Measurements from ENCODE around the gene NSFL1C.

DNA sequence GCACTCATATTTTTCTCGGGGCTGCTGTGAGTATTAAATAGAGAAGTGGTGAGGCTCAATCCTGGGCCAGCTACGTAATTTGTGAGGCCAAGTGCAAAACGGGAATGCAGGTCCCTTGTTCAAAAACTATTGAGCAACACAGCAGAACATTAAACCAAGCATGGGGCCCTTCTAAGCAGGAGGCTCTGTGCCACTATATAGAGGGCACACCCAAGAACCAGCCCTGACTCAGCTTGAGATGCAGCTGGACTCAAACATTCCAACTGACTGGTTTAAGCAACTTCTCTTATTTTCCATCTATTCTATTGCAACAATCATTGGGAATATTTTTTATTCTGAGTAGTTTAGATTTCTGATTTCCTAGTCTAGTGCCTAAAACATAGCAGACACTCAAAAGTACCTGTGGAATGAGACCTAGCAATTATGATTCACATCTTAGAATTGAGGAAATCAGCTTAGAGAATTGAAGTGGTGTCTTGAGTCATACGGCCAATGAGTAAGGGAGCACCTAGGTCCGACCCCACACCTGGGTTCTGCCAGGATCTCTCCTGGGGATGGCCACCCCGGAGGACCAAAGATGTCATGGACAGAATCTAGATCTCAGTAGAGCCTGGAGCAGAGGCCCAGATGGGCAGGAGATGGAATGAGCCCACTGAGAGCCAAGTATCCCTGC is 23.3 kb upstream of the NSFL1C start:
- TF ChIP-seq, protein P1, sequence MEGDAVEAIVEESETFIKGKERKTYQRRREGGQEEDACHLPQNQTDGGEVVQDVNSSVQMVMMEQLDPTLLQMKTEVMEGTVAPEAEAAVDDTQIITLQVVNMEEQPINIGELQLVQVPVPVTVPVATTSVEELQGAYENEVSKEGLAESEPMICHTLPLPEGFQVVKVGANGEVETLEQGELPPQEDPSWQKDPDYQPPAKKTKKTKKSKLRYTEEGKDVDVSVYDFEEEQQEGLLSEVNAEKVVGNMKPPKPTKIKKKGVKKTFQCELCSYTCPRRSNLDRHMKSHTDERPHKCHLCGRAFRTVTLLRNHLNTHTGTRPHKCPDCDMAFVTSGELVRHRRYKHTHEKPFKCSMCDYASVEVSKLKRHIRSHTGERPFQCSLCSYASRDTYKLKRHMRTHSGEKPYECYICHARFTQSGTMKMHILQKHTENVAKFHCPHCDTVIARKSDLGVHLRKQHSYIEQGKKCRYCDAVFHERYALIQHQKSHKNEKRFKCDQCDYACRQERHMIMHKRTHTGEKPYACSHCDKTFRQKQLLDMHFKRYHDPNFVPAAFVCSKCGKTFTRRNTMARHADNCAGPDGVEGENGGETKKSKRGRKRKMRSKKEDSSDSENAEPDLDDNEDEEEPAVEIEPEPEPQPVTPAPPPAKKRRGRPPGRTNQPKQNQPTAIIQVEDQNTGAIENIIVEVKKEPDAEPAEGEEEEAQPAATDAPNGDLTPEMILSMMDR (IDR thresholded peaks at IDR 0.05) = no peak
- TF ChIP-seq POLR2A (IDR thresholded peaks at IDR 0.05) (peak; percentile 16), POLR2AphosphoS5 (IDR thresholded peaks at IDR 0.05) (peak in 2 of 3 donors; percentile 12 to 43), EP300 (IDR thresholded peaks at IDR 0.05; ENCODE audit: low read depth) (no peak)
